Amniotic stem cell (primary cell): ENCODE measurements around the gene UBR1.
"Not testable (repeated sequence)": the region's sequence is repeated elsewhere in the genome, so short reads cannot be mapped to it uniquely, and the experiment has no call there.

Experiments used
- DNase-seq: peaks from one replicate; lab custom pipeline; 2025; lab: John Stamatoyannopoulos, UW

UBR1 gene

DNA sequence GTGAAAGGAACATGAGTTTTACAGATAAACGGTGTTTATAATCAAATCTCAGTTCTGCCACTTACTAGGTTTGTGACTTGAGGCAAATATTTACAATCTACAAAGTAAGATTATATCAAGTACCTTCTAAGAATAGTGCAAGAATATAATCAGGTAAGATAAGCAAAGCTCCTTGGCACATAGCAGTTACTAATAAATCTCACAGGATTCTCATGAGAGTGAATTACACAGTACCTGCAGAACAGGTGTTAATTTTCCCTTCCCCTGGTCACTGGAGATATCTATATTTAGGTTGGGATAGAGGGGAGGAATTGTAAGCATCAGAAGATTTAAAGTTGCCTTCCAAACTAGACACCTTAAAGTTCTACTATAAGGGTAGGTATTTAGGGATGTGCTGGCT, 53.0 kb downstream of the UBR1 start:
- no peak for DNase-seq

DNA sequence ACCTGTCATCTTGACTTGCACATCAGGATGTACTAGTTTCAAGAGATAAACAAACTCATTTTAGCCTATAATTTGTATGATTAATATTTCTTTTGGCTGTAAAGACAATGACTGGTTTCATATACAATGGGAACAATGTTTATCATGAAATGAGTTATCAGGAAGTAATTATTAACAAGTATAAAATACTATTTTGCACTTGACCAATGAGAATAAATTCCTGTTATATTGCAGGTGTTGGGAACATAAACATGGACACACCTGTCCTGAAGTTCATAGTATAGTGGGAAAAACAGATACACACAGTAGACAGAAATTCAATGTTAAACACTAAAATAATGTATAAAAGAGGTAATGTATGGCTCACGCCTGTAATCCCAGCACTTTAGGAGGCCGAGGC, 56.9 kb downstream of the UBR1 start:
- no peak for DNase-seq

GRCh38 chr15:43046484-43046883, 59.4 kb downstream of the UBR1 start:
- no peak for DNase-seq

- no peak for DNase-seq
These were observed 63.0 kb downstream of the UBR1 start for GRCh38 chr15:43042885-43043284.

- not testable (repeated sequence) for DNase-seq
These were observed 64.8 kb downstream of the UBR1 start for GRCh38 chr15:43041085-43041484.

GRCh38 chr15:43035240-43035639, 70.6 kb downstream of the UBR1 start:
- not testable (repeated sequence) for DNase-seq

- no peak for DNase-seq
These were observed 76.4 kb downstream of the UBR1 start for GRCh38 chr15:43029476-43029875.

DNA sequence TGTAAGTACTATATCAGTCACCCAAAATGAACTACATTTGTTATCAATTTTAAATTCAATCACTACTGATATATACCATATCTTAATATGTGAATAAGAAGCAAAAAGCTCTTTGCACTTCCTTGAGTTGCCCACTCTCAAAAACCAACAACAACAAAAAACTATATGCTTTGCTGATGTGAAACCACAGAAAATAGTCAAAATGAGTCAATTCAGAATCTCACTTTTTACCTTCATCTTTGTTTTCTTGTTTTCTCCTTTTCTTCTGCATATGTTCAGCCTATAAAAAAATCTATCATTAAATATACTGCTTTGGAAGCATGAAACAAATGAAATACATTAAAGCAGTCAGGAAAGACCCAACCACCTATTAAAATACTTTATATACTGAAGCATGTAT, 80.7 kb downstream of the UBR1 start:
- DNase-seq: no peak

GRCh38 chr15:43014671-43015070, 91.2 kb downstream of the UBR1 start:
- not testable (repeated sequence) for DNase-seq

DNA sequence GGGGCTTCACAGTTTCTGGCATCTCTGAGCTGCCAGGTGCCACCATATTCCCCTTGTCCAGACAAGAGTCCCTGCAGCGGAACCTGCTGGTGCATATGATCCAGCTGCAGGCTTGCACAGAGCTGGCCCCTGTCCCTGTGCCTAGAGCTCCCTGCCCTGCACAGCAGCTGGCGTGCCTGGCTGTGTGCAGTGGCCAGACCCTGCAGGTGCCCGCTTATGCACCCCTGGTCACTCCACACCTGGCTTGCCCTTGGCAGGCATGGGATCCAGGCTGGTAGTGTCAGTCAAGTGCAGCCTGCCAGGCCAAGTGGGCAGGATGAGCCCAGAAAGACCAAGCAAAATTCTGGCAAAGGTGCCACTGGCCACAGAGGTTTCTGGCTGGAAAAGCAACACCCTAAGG, 96.6 kb downstream of the UBR1 start:
- no peak for DNase-seq

DNA sequence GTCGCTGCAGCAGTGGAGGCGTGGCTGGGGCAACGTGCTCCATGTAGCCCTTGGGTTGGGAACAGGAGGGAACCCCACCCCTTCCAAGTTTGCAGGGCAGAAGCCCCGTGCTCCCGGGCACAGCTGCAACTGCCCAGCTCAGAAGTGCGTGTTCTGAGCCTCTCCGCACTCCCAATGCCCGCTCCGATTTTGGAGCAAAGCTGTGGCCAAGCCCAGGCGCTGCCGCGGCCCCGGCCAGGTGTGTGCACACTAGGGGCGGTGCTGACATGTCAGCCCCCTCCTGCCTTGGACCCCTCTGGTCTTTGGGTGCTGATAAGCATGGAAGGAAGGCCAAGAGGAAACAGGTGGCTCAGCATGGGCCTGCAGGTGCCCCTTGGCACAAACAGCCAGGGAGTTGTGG, 97.7 kb downstream of the UBR1 start:
- DNase-seq: no peak

- DNase-seq: no peak
These were observed 98.3 kb downstream of the UBR1 start for GRCh38 chr15:43007551-43007950.

DNA sequence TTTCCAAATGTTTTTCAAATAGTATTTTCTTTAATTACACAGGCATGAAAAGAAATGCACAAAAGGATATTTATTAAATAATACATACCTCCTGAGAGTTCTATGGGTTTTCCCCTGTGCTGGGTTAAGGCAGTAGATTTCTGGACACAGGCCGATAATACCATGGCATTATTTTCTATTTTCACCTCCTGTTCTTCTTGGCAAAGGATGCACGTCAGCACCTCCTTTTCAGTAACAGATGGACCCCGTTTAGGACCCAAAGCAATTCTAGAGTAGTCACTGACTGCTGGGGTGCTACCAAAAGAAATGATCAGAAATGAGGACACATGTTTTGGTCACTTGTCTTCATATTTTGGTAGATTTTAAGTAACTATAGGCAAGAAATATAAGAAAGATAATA, 98.8 kb downstream of the UBR1 start:
- no peak for DNase-seq

DNA sequence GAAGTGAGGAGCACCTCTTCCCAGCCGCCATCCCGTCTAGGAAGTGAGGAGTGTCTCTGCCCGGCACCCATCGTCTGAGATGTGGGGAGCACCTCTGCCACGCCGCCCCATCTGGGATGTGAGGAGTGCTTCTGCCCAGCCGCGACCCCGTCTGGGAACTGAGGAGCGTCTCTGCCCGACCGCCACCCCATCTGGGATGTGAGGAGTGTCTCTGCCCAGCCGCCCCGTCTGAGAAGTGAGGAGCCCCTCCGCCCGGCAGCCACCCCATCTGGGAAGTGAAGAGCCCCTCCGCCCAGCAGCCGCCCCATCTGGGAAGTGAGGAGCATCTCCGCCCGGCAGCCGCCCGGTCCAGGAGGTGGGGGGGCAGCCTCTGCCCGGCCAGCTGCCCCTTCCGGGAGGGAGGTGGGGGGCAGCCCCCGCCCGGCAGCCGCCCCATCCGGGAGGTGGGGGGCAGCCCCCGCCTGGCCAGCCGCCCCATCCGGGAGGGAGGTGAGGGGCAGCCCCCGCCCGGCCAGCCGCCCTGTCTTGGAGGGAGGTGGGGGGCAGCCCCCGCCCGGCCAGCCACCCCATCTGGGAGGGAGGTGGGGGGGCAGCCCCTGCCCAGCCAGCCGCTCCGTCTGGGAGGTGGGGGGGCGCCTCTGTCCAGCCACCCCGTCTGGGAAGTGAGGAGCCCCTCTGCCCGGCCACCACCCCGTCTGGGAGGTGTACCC, 100.8 kb downstream of the UBR1 start:
- DNase-seq: not testable (repeated sequence)

GRCh38 chr15:42999201-42999779, 106.5 kb downstream of the UBR1 start:
- DNase-seq: no peak

DNA sequence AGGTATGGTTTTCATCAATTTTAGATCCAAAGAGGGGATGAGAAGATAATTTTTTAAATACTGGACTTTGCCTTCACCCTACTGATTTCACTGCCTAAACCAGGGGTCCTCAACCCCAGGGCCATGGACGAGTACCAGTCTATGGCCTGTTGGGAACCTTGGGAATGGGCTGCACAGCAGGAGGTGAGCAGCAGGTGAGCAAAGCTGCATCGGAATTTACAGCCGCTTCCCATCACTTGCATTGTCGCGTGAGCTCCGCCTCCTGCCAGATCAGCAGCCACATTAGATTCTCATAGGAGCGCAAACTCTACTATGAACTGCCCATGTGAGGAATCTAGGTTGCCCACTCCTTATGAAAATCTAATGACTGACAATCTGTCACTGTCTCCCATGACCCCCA, 109.0 kb downstream of the UBR1 start:
- DNase-seq: no peak

- DNase-seq: no peak
These were observed 111.3 kb downstream of the UBR1 start for GRCh38 chr15:42994546-42994945.

- DNase-seq: no peak
These were observed 113.2 kb downstream of the UBR1 start for GRCh38 chr15:42992626-42993025.

DNA sequence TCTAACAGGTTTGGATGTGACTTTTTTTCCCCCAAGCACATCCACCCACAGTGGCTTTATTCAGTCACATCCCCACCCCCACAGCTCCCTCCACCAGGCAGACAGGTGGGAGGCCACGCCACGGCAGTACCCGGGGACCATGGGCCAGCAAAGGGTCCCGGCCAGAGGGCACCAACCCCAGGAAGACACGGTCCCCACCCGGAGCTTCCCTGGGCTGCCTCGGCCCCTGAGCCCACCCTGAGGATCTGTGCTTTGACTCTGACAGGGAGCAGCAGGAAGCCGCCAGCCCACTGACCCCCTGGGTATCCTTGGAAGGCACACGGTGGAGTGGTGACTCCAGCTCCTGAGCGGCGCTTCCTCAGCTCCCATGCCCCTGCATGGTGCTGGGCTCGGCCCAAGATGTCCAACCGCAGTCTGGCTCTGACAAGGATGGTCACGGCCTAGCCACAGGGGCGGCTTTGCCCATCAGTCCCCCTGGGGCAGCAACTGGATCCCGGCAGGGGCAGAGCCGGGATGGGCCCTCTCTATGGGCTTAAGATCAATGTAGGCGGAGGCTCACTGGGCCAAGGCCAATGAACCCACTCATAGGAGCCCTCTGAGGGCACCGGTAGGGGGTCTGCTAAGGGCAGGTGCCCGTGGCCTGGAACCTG, 119.0 kb downstream of the UBR1 start:
- DNase-seq: no peak

DNA sequence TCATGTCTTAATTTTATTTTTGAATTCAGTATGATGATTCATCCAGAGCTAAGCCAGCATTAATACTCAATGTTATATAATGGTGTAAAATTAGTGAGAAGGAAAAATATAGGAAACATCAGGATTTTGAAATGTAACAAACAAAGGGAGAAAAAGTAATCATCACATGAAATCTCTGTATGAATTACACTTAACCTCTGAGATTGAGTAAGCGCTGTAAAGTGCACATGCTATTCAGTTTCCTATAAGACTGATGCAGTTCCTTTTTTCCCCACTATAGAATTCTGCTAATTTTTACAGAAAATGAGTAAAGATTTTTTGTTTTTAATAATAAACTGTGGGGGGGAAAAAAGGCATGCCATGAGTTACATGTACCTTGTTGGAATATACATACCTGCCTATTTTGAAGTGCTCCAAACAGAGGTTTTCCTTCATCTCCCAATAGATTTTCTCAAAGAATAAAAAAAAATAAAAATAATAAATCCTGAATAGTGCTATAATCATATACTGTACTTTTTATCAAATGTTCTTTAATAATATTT, 121.3 kb downstream of the UBR1 start:
- no peak for DNase-seq

DNA sequence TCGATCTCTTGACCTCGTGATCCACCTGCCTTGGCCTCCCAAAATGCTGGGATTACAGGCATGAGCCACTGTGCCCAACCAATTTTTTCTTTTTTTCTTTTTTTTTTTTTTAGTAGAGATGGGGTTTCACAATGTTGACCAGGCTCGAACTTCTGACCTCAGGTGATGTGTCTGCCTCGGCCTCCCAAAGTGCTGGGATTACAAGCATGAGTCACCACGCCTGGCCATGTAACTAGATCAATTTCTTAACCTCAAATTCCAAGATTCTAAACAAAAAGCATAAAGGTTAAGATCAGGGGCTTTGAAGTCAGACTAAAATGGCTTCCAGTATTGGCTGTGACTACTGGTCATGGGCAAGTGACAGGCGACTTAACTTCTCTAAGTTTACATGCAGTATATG, 126.7 kb downstream of the UBR1 start:
- DNase-seq: not testable (repeated sequence)

GRCh38 chr15:42974202-42974862, 131.5 kb downstream of the UBR1 start:
- DNase-seq: no peak

DNA sequence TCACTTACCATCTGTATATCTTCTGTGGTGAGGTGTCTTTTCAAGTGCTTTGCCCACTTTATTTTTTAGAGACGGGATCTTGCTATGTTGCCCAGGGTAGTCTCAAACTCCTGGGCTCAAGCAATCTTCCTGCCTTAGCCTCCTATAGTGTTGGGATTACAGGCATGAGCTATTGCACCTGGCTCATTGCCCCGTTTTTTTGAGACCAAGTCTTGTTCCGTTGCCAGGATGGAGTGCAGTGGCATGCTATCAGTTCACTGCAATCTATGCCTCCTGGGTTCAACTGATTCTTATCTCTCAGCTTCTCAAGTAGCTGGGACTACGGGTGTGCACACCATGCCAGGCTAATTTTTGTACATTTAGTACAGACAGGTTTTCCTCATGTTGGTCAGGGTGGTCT, 132.7 kb downstream of the UBR1 start:
- DNase-seq: no peak
